ENCODE data around the gene SLC28A1.

The SLC28A1 gene

DNA sequence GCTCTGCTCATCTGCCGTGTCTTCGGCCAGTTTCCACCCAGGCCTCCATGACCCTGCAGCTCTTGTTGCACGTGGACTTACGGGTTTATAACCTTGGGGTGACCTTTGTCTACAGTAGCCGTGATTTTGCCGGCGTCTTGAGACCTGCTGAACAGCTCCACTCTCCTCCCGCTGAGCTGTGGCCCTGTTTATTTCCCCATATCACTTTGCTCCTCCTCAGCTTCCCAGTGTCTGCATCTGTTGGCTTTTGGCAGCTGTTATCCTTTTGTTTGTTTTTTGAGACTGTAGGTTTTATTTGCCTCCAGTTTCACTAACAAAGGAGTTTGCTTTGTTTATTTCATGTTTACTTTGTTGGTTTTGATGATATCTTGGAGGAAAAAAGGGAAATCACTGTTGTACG lies 29.3 kb upstream of the SLC28A1 start:
- Histone ChIP-seq H3K9me3 (ENCODE audit: insufficient read depth, low read length, severe bottlenecking) (no peaks in the 10 kb centered on the region), H3K79me2 (ENCODE audit: insufficient read depth, low read length) (no peaks in the 10 kb centered on the region), H3K4me3 (ENCODE audit: low read depth in 1 of 2, low read length in 2 of 2) (no peak overlapping the region), H3K9ac (ENCODE audit: low read depth, low read length) (no peak overlapping the region), H3K27ac (ENCODE audit: low read length) (no peak overlapping the region), H3K36me3 (ENCODE audit: insufficient read depth, low read length) (no peaks in the 10 kb centered on the region), H3K4me1 (ENCODE audit: insufficient read depth, low read length) (no peaks in the 10 kb centered on the region), H2AFZ (ENCODE audit: low read depth, low read length) (no peak overlapping the region; the same call in 1 of the 2 replicates), H4K20me1 (ENCODE audit: insufficient read depth, low read length) (no peaks in the 10 kb centered on the region), H3K4me2 (ENCODE audit: insufficient read depth, low read length) (no peak overlapping the region), H3K27me3 (ENCODE audit: insufficient read depth, low read length, poor library complexity) (no peaks in the 10 kb centered on the region)
- TF ChIP-seq EZH2 (IDR thresholded peaks at IDR 0.05; ENCODE audit: borderline replicate concordance, low read depth, low read length, severe bottlenecking): no peak
- TF ChIP-seq, protein P1, sequence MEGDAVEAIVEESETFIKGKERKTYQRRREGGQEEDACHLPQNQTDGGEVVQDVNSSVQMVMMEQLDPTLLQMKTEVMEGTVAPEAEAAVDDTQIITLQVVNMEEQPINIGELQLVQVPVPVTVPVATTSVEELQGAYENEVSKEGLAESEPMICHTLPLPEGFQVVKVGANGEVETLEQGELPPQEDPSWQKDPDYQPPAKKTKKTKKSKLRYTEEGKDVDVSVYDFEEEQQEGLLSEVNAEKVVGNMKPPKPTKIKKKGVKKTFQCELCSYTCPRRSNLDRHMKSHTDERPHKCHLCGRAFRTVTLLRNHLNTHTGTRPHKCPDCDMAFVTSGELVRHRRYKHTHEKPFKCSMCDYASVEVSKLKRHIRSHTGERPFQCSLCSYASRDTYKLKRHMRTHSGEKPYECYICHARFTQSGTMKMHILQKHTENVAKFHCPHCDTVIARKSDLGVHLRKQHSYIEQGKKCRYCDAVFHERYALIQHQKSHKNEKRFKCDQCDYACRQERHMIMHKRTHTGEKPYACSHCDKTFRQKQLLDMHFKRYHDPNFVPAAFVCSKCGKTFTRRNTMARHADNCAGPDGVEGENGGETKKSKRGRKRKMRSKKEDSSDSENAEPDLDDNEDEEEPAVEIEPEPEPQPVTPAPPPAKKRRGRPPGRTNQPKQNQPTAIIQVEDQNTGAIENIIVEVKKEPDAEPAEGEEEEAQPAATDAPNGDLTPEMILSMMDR (IDR thresholded peaks at IDR 0.05; ENCODE audit: borderline replicate concordance, extremely low read depth, low read length, poor library complexity, severe bottlenecking): no peak
- ATAC-seq (ENCODE audit: insufficient read depth, low read depth) (no peak), DNase-seq (no peak)

DNA sequence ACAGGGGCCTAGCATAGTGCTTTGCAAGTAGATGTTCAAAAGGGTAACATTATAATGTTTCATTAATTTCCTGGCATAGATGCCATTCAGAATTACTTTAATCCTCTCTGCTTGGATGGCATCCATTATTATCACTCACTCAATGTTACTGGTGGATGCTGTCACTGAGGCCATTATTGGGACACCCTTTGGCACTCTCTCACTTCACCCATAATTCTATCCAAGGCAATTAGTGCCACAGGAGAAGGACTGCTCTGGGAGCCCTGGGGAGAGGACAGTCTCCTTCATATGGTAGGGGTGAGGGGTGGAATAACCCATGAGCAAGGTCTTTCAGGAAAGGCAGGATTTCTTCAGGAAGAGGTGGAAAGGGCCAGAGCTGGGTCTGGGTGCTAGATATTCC lies 28.7 kb upstream of the SLC28A1 start:
- no peaks in the 10 kb centered on the region for H3K79me2 ChIP-seq (ENCODE audit: insufficient read depth, low read length)
- no peaks in the 10 kb centered on the region for H3K9me3 ChIP-seq (ENCODE audit: insufficient read depth, low read length, severe bottlenecking)
- no peak overlapping the region for H3K4me3 ChIP-seq (ENCODE audit: low read depth in 1 of 2, low read length in 2 of 2)
- no peak for DNase-seq
- no peak for ATAC-seq (ENCODE audit: insufficient read depth, low read depth)
- H4K20me1 ChIP-seq (ENCODE audit: insufficient read depth, low read length): no peaks in the 10 kb centered on the region
- no peaks in the 10 kb centered on the region for H3K27me3 ChIP-seq (ENCODE audit: insufficient read depth, low read length, poor library complexity)
- H3K36me3 ChIP-seq (ENCODE audit: insufficient read depth, low read length): no peaks in the 10 kb centered on the region
- H3K27ac ChIP-seq (ENCODE audit: low read length): no peak overlapping the region
- H3K4me1 ChIP-seq (ENCODE audit: insufficient read depth, low read length): no peaks in the 10 kb centered on the region
- no peak overlapping the region for H3K4me2 ChIP-seq (ENCODE audit: insufficient read depth, low read length)
- no peak overlapping the region for H3K9ac ChIP-seq (ENCODE audit: low read depth, low read length)
- no peak overlapping the region for H2AFZ ChIP-seq (ENCODE audit: low read depth, low read length)
- no peak for TF ChIP-seq EZH2 (IDR thresholded peaks at IDR 0.05; ENCODE audit: borderline replicate concordance, low read depth, low read length, severe bottlenecking)
- TF ChIP-seq, protein P1 (IDR thresholded peaks at IDR 0.05; ENCODE audit: borderline replicate concordance, extremely low read depth, low read length, poor library complexity, severe bottlenecking): no peak

DNA sequence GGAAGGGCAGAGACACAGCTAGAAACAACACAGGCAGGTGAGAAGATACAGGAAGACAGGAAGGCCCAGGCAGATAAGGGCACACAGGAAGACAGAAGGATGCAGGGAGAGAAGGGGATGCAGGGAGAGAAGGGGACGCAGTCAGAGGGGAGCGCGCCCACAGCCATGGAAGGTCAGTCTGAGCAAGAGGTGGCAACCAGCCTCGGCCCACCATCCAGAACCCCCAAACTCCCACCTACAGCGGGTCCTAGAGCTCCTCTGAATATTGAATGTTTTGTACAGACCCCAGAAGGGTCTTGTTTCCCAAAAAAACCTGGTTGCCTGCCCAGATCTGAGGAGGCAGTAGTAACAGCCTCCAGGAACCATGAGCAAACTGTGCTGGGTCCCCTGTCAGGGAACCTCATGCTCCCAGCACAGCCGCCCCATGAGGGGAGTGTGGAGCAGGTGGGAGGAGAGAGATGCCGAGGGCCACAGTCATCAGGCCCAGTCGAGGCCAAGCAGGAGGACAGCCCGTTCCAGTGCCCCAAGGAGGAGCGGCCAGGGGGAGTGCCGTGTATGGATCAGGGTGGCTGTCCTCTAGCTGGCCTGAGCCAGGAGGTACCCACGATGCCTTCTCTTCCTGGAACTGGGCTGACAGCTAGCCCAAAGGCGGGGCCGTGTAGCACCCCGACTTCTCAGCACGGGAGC lies 27.6 kb upstream of the SLC28A1 start:
- no peak overlapping the region for H3K9ac ChIP-seq (ENCODE audit: low read depth, low read length)
- no peak overlapping the region for H3K27ac ChIP-seq (ENCODE audit: low read length)
- TF ChIP-seq, protein P1 (IDR thresholded peaks at IDR 0.05; ENCODE audit: borderline replicate concordance, extremely low read depth, low read length, poor library complexity, severe bottlenecking): no peak
- no peak for TF ChIP-seq EZH2 (IDR thresholded peaks at IDR 0.05; ENCODE audit: borderline replicate concordance, low read depth, low read length, severe bottlenecking)
- no peaks in the 10 kb centered on the region for H3K9me3 ChIP-seq (ENCODE audit: insufficient read depth, low read length, severe bottlenecking)
- H3K36me3 ChIP-seq (ENCODE audit: insufficient read depth, low read length): no peaks in the 10 kb centered on the region
- no peak overlapping the region for H2AFZ ChIP-seq (ENCODE audit: low read depth, low read length)
- DNase-seq: no peak
- no peaks in the 10 kb centered on the region for H3K79me2 ChIP-seq (ENCODE audit: insufficient read depth, low read length)
- no peaks in the 10 kb centered on the region for H4K20me1 ChIP-seq (ENCODE audit: insufficient read depth, low read length)
- no peak overlapping the region for H3K4me2 ChIP-seq (ENCODE audit: insufficient read depth, low read length)
- no peak overlapping the region for H3K4me3 ChIP-seq (ENCODE audit: low read depth in 1 of 2, low read length in 2 of 2)
- H3K4me1 ChIP-seq (ENCODE audit: insufficient read depth, low read length): no peaks in the 10 kb centered on the region
- no peak for ATAC-seq (ENCODE audit: insufficient read depth, low read depth)
- H3K27me3 ChIP-seq (ENCODE audit: insufficient read depth, low read length, poor library complexity): no peaks in the 10 kb centered on the region

Measured in DND-41 (cell line).